HepG2 (cell line): ENCODE data around the gene AIDA. TPM values are rescaled to one million over a fixed set of nuclear protein-coding genes. Genes with fewer than 3 reads are reported as not detected.
"Not testable (repeated sequence)": the region's sequence is repeated elsewhere in the genome, so short reads cannot be mapped to it uniquely, and the experiment has no call there.

Source experiments
- ATAC-seq: fragments of 200-7000 bp; cut with Tn5 transposase; 3 replicates; pipeline ENCODE4 v1.9.1; 2020; ENCODE audit warnings: mild to moderate bottlenecking, moderate library complexity
- BruUV-seq: library from RNA; stranded (reverse); fragments of 400-500 nt; replicated peaks from 2 replicates; lab custom pipeline; 2021; lab: Mats Ljungman, UMichigan
- CTCF ChIA-PET: fragments of 300-600 bp; formaldehyde crosslinking; extraction: SDS; loops from one replicate; lab custom pipeline; 2021; ENCODE audit warnings: low total read pairs, inconsistent platforms, low intra/inter-chr PET ratio; lab: Yijun Ruan, JAX
- POLR2A ChIA-PET: fragments of 350-600 bp; sonication (Branson Sonifier 250); formaldehyde crosslinking; loops from one replicate; lab custom pipeline; 2020; ENCODE audit warnings: antibody characterized with exemption, inconsistent platforms; lab: Yijun Ruan, JAX
- DNase-seq: peaks from one replicate; pipeline ENCODE4 v3.0.0-alpha.2; 2015; ENCODE audit warnings: low spot score
- FAIRE-seq: peaks from 3 replicates; lab custom pipeline; 2011; peaks lifted over from hg19 to GRCh38; lab: Jason Lieb, UNC
- H2AFZ ChIP-seq: one replicate; pipeline ENCODE4 v1.6.1; 2011; ENCODE audit warnings: low read length, inconsistent platforms
- H3K27ac ChIP-seq: fragments of 300-600 bp; 3 replicates; pipeline ENCODE4 v1.8.0; 2011; ENCODE audit warnings: mixed run types, mild to moderate bottlenecking, mixed read lengths, low read length, inconsistent platforms; ENCODE audit not compliant: insufficient read depth; ENCODE audit errors: extremely low read length
- H3K27me3 ChIP-seq, 2 experiments: fragments of 200-600 bp in 1 of 2; 2 replicates in 1 of 2; 3 replicates in 1 of 2; pipeline versions ENCODE4 v1.6.0 to v1.8.0; 2011; ENCODE audit warnings: low read length in 2 of 2, mild to moderate bottlenecking in 2 of 2, moderate library complexity in 2 of 2, inconsistent platforms in 1 of 2; ENCODE audit not compliant: insufficient read depth in 2 of 2, control insufficient read depth in 1 of 2
- H3K36me3 ChIP-seq, 2 experiments: fragments of 200-600 bp in 1 of 2; replicated peaks in 1 of 2; 2 replicates in 1 of 2; 3 replicates in 1 of 2; pipeline versions ENCODE4 v1.5.1 to v1.8.0; 2011; ENCODE audit warnings: low read length in 2 of 2, inconsistent platforms in 1 of 2; ENCODE audit not compliant: insufficient read depth in 2 of 2, control insufficient read depth in 1 of 2
- H3K4me1 ChIP-seq: 2 replicates; pipeline ENCODE4 v1.5.1; 2012; ENCODE audit warnings: low read length, inconsistent platforms; ENCODE audit not compliant: insufficient read depth
- H3K4me2 ChIP-seq: 2 replicates; pipeline ENCODE4 v1.6.0; 2011; ENCODE audit warnings: low read depth, low read length, inconsistent platforms
- H3K4me3 ChIP-seq, 3 experiments: fragments of 200-600 bp in 1 of 3; sonication (generic), shearing (Covaris generic) in 1 of 3; replicated peaks in 1 of 3; 2 replicates each; pipeline ENCODE4 v1.5.1; 2011 to 2016; ENCODE audit warnings: low read length in 3 of 3, inconsistent platforms in 2 of 3, low read depth in 2 of 3, mild to moderate bottlenecking in 2 of 3, control low read depth in 1 of 3, mixed read lengths in 1 of 3; ENCODE audit not compliant: insufficient read depth in 1 of 3
- H3K79me2 ChIP-seq: one replicate; pipeline ENCODE4 v1.6.1; 2011; ENCODE audit warnings: low read length, inconsistent platforms; ENCODE audit not compliant: insufficient read depth
- H3K9ac ChIP-seq: 2 replicates; pipeline ENCODE4 v1.6.0; 2011; ENCODE audit warnings: mild to moderate bottlenecking, low read depth, low read length, inconsistent platforms; ENCODE audit not compliant: insufficient read depth
- H3K9me3 ChIP-seq: 2 replicates; pipeline ENCODE4 v1.5.1; 2012; ENCODE audit warnings: mild to moderate bottlenecking, low read length
- H4K20me1 ChIP-seq: 2 replicates; pipeline ENCODE4 v1.6.0; 2011; ENCODE audit warnings: inconsistent platforms, mild to moderate bottlenecking, low read length, moderate library complexity; ENCODE audit not compliant: insufficient read depth
- CEBPB ChIP-seq: IDR thresholded peaks from 2 replicates; pipeline ENCODE4 v1.6.1; 2011; ENCODE audit warnings: low read depth, low read length, improper control_type of control experiment, borderline replicate concordance
- ZNF737 ChIP-seq: sonication (generic); formaldehyde crosslinking; IDR thresholded peaks from 2 replicates; pipeline ENCODE4 v1.5.0; 2020; ENCODE audit warnings: missing genetic modification reagents, mild to moderate bottlenecking, borderline replicate concordance
- WGBS: methylation state at CpG from one replicate; pipeline ENCODE4 v1.1.6; 2017; ENCODE audit warnings: low lambda C conversion rate; 5-methylcytosine and 5-hydroxymethylcytosine counted together
- in situ Hi-C: cut with HindIII; loops from 2 replicates; pipeline ENCODE4 v1.10.0; 2017; ENCODE audit warnings: low pct_unique_long_range_greater_than_20kb; ENCODE audit not compliant: extremely low pct_ligation_motif_present
- intact Hi-C: fragments of 100-400 bp; cut with micrococcal nuclease; formaldehyde crosslinking; loops from one replicate; pipeline ENCODE4 v1.10.0; 2022; ENCODE audit not compliant: unreplicated experiment
- polyA plus RNA-seq, 8 experiments: library from polyadenylated mRNA; depleted of rRNA in 3 of 8; stranded (reverse) in 7 of 8; unstranded in 1 of 8; fragments of >200 nt; fragmentation: Illumina TruSeq in 4 of 8; extraction: Trizol in 4 of 8; gene quantifications; 2 replicates each; pipeline versions ENCODE4 v1.2.1 to v1.2.3, GENCODE V29; 2011 to 2016; ENCODE audit warnings: low read depth in 4 of 8, missing spikeins in 1 of 8, mixed read lengths in 1 of 8; ENCODE audit not compliant: insufficient read depth in 1 of 8
- total RNA-seq, 5 experiments: library from RNA; depleted of rRNA; stranded (reverse); fragments of >200 nt; fragmentation: Illumina TruSeq; extraction: Trizol; gene quantifications; 2 replicates each; pipeline ENCODE4 v1.2.3, GENCODE V29; 2016; ENCODE audit warnings: low read depth in 1 of 5
- TF ChIP-seq, protein P1 (sequence below): sonication (generic); formaldehyde crosslinking; IDR thresholded peaks from 2 replicates; pipeline ENCODE4 v1.5.0; 2020; ENCODE audit warnings: mild to moderate bottlenecking, missing genetic modification reagents, moderate library complexity

Gene AIDA
- total and polyA plus RNA-seq, 2 of the 13 experiments (the other 11 are each of a cell fraction or from before 2014, with no cell fraction given), result 17.5 to 35.4 TPM

GRCh38 chr1:222749927-222750326, 37.6 kb upstream of the AIDA start:
- no peak for ATAC-seq

DNA sequence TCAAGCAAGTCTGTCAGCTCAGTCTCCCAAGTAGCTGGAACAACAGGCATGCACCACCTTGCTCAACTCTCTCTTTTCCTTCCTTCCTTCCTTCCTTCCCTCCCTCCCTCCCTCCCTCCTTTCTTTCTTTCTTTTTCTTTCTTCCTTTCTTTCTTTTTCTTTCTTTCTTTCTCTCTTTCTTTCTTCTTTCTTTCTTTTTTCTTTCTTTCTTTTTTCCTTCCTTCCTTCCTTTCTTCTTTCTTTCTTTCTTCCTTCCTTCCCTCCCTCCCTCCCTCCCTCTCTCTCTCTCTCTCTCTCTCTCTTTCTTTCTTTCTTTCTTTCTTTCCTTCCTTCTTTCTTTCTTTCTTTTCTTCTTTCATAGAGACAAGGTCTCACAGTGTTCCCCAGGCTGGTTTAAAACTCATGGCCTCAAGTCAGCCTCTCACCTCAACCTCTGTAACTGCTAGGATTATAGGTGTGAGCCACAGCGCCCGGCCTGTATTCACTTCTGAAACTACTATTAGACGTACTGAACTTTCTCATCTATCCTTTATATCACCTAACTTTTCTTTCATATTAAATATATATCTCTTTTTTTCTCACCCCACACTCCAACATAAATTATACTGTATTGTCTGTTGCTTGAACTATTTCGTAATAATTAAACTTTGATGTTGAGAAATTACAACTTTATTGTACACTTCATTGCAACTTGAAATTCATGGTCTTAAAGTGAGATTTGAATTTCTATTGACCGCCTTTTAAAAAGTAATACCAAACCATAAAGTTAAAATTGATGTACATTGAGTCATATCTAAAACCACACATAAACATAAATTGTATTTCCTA, 29.6 kb upstream of the AIDA start:
- DNase-seq, H3K27ac ChIP-seq, intact Hi-C loops, H3K79me2 ChIP-seq, CTCF ChIA-PET, H2AFZ ChIP-seq, H3K36me3 ChIP-seq, H3K4me3 ChIP-seq, H3K9me3 ChIP-seq, FAIRE-seq, BruUV-seq, in situ Hi-C loops, H4K20me1 ChIP-seq, H3K27me3 ChIP-seq, H3K9ac ChIP-seq, POLR2A ChIA-PET, ATAC-seq, H3K4me2 ChIP-seq, H3K4me1 ChIP-seq: not testable (repeated sequence)
- WGBS, result 62% methylated on average over 5 of the region's 5 CpGs
- TF ChIP-seq CEBPB, result peak; percentile 53; the same call in 1 of the 2 replicates

More at GRCh38 chr1:222749927-222750326, 37.6 kb upstream of the AIDA start:
- no peak for FAIRE-seq
- H3K27ac ChIP-seq, result no peak overlapping the region
- intact Hi-C loops (no loop called here), in situ Hi-C loops (no loop called here)
- no peak overlapping the region for H3K4me2 ChIP-seq
- POLR2A ChIA-PET, result no interaction called here
- no peaks in the 10 kb centered on the region for H3K36me3 ChIP-seq
- H3K4me1 ChIP-seq, result no peaks in the 10 kb centered on the region
- H3K4me3 ChIP-seq, result no peak overlapping the region
- no peak for TF ChIP-seq ZNF737 (CRISPR knock-in tag)
- TF ChIP-seq, protein P1, sequence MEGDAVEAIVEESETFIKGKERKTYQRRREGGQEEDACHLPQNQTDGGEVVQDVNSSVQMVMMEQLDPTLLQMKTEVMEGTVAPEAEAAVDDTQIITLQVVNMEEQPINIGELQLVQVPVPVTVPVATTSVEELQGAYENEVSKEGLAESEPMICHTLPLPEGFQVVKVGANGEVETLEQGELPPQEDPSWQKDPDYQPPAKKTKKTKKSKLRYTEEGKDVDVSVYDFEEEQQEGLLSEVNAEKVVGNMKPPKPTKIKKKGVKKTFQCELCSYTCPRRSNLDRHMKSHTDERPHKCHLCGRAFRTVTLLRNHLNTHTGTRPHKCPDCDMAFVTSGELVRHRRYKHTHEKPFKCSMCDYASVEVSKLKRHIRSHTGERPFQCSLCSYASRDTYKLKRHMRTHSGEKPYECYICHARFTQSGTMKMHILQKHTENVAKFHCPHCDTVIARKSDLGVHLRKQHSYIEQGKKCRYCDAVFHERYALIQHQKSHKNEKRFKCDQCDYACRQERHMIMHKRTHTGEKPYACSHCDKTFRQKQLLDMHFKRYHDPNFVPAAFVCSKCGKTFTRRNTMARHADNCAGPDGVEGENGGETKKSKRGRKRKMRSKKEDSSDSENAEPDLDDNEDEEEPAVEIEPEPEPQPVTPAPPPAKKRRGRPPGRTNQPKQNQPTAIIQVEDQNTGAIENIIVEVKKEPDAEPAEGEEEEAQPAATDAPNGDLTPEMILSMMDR, result peak; percentile 47
- DNase-seq, result no peak
- H3K79me2 ChIP-seq, result no peaks in the 10 kb centered on the region
- H4K20me1 ChIP-seq, result no peaks in the 10 kb centered on the region
- CTCF ChIA-PET, result no interaction called here
- no TSS peak for BruUV-seq
- no peaks in the 10 kb centered on the region for H3K9me3 ChIP-seq
- H2AFZ ChIP-seq, result no peak overlapping the region
- H3K9ac ChIP-seq, result no peak overlapping the region
- peaks cover 1 to 11% of the 10 kb centered on the region in 2 experiments; a peak in 2 of 5 replicates for H3K27me3 ChIP-seq
